Kidney capillary endothelial cell (primary cell): ENCODE results near the gene WDR11.

Experiments used
- DNase-seq: peaks from one replicate; pipeline ENCODE4 v3.0.0-alpha.2; 2018; ENCODE audit warnings: low spot score

WDR11 gene

GRCh38 chr10:120945801-120946302 is 94.7 kb downstream of the WDR11 start:
- no peak for DNase-seq

GRCh38 chr10:120946497-120946896 is 95.3 kb downstream of the WDR11 start:
- no peak for DNase-seq

- DNase-seq, result peak; percentile 71
These were observed 97.9 kb downstream of the WDR11 start for GRCh38 chr10:120948889-120949608.

GRCh38 chr10:120949609-120950031 is 98.5 kb downstream of the WDR11 start:
- DNase-seq, result peak; percentile 7

- DNase-seq, result no peak
These were observed 98.9 kb downstream of the WDR11 start for GRCh38 chr10:120950051-120950561.

- no peak for DNase-seq
These were observed 100.1 kb downstream of the WDR11 start for GRCh38 chr10:120951288-120951687.

GRCh38 chr10:120953897-120954296 is 102.7 kb downstream of the WDR11 start:
- DNase-seq, result no peak
